Measurements from ENCODE around the gene CYP19A1.
"Not testable (repeated sequence)": the region's sequence is repeated elsewhere in the genome, so short reads cannot be mapped to it uniquely, and the experiment has no call there.

CYP19A1 gene

GRCh38 chr15:51288143-51289065, 50.0 kb downstream of the CYP19A1 start:
- no peak for DNase-seq

DNA sequence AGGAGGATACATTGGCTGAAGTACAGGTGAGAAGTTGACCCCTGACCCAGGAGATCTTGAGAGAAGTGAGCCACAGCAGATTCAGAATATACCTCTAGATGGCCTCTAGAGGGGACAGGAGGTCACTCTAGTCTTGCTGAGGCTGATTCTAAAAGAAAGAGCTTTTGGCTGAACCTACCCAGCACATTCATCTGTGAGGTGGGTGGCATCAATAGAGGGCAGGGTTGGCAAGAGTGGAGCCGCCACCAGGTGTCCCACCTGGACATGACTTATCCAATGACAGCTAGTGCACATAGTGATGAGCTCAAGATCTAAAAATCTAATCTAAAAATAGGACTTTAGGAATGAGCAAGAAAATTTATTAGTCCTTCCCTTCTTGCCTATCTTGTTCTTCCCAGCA, 51.6 kb downstream of the CYP19A1 start:
- DNase-seq: no peak

DNA sequence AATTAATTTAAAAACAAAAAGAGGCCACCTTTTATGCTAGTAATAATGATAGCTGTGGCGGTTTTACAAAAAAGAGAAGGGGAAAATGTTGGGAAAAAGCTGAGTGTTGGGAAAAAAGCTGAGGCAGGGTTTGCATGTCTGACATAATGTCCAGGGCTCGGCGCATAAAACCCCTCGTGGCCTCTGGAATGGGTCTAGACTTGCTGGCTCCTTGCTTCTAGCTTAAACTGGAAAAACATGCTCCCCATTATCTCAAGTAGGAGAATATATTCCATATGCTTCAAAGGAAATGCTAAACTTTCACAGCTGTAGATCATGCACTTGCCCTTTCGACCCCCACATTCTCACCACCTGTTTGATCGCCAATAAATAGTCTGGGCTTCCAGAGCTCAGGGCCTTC, 53.0 kb downstream of the CYP19A1 start:
- DNase-seq: no peak

GRCh38 chr15:51284871-51285270, 53.5 kb downstream of the CYP19A1 start:
- no peak for DNase-seq

- DNase-seq: no peak
These were observed 55.4 kb downstream of the CYP19A1 start for GRCh38 chr15:51283026-51283425.

DNA sequence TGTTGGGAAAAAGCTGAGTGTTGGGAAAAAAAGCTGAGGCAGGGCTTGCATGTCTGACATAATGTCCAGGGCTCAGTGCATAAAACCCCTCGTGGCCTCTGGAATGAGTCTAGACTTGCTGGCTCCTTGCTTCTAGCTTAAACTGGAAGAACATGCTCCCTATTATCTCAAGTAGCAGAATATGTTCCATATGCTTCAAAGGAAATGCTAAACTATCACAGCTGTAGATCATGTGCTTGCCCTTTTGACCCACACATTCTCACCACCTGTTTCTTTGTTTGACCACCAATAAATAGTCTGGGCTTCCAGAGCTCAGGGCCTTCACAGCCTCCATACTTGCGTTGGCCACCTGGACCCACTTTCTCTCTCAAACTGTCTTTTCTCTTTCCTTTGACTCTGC, 56.2 kb downstream of the CYP19A1 start:
- DNase-seq: not testable (repeated sequence)

DNA sequence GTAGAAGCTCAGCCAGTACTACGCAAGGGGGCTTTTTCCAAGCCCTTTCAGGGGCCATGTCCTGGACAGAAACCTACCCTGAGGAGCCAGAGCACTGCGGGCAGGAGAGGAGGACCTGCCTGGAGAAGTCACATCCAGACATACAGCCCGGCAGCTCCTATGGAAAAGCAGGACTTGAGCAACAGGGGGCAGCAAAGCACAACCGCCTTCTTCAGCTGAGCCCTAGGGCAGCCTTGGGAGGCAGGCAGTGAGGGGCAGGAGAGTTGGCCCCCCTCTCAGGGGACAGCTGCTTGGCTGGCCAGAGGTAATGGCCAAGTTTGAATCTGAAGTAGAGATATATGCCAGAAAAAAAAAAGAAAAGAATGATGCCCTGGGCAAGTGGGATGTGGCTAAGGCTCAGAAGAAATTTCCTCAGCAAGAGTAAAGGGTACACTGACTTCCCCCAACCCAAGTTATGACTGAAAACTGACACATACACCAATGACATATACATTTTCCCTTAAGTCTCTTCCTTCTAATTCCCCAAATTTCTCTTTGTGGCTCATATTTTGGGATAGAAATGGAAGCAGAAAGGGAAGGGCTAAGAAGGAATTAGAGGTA, 56.9 kb downstream of the CYP19A1 start:
- no peak for DNase-seq

- no peak for DNase-seq
These were observed 57.6 kb downstream of the CYP19A1 start for GRCh38 chr15:51280838-51281237.

GRCh38 chr15:51279391-51279790, 59.0 kb downstream of the CYP19A1 start:
- no peak for DNase-seq

- DNase-seq: no peak
These were observed 61.3 kb downstream of the CYP19A1 start for GRCh38 chr15:51277101-51277500.

DNA sequence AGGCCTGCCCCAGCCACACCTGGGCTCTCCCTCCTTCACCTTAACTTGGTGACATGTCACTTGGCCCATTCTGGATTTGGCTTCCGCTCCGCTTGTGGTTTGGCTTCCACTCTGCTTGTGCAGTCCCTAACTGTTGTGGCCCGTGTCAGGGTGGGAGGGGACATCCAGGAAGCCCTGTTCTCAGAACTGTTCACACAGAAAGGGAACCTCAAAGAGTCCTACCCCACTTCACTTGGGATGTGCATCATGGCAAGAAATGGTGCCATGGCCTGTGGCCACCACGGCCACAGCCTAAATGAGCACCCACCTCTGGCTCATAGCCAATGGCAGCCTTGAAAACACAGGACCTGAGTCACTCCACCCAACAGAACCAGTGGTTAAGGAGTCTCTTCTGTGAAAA, 63.4 kb downstream of the CYP19A1 start:
- no peak for DNase-seq

DNA sequence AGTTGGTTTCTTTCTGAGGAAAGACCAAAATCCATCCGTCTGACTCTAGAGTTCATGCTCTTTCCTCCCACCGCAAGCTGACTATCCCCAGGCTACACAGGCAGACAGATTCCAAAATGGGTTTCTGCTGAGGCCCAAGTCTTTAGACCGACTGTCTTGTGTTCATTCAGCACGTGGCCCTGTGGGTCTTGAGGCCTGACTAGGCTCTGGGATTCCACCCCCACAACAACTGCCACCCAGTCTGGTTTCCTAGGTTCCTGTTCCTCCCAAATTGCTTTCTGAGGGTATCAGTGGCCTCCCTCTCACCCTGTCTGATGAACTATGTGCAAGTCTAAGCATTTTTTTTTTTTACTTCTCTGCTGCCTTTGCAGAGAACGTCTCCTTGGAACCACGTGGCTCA, 67.7 kb downstream of the CYP19A1 start:
- DNase-seq: no peak

GRCh38 chr15:51269496-51269895, 68.9 kb downstream of the CYP19A1 start:
- no peak for DNase-seq

GRCh38 chr15:51267703-51268083, 70.7 kb downstream of the CYP19A1 start:
- no peak for DNase-seq

- DNase-seq: no peak
These were observed 71.2 kb downstream of the CYP19A1 start for GRCh38 chr15:51267051-51267702.

GRCh38 chr15:51266656-51267050, 71.7 kb downstream of the CYP19A1 start:
- DNase-seq: no peak

- no peak for DNase-seq
These were observed 73.3 kb downstream of the CYP19A1 start for GRCh38 chr15:51265037-51265555.

DNA sequence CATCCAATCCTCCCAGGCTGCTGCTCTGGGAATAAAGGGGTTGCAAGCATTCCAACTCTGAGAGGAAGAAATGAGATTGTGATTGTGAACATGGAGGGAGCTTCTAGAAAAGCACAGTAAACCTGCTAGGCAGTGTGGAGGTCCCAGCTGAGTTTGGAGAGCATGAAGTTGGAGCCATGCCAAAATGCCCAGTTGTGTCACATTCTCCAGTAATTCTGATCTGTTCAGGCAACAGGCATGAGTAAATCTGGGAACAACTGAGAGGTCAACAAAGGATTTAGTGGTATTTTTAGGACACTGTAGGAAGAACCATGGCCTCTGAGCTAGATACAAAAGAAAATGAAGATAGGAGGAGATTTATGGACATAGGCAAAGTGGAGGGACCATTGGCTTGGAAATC, 74.7 kb downstream of the CYP19A1 start:
- DNase-seq: no peak

- no peak for DNase-seq
These were observed 75.3 kb downstream of the CYP19A1 start for GRCh38 chr15:51263116-51263515.

- no peak for DNase-seq
These were observed 75.9 kb downstream of the CYP19A1 start for GRCh38 chr15:51262463-51262862.

DNA sequence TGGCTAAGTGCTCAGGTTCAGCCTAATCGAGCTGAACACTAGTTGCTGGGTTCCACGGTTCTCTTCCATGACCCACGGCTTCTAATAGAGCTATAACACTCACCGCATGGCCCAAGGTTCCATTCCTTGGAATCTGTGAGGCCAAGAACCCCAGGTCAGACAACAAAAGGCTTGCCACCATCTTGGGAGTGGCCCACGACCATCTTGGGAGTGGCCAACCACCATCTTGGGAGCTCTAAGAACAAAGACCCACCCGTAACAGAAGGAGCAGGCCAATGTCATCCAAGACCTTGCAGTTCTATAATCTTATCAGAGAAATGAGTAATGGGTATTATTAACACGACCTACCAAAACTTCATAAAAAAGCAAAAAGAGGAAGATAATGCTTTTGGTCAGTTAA, 77.3 kb downstream of the CYP19A1 start:
- not testable (repeated sequence) for DNase-seq

- no peak for DNase-seq
These were observed 78.2 kb downstream of the CYP19A1 start for GRCh38 chr15:51260202-51260601.

DNA sequence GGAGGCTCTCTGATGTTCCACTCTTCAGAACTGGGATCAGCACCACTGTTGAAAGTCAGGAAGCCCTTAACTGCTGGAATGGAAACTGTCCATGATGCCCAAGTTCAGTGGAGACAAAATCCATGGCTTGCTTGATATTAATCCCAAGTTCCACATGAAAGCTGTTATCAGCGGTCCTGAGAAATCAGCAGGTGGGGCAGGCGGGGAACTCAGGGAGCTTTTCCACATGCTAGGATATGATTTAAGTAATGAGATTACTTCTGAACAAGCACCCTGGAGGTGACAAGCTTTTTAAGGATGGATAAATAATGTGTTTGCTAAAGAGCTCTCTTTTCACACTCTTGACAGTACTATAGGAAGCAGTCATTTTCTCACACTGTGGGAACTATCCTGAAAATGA, 82.9 kb downstream of the CYP19A1 start:
- DNase-seq: no peak

- no peak for DNase-seq
These were observed 85.0 kb downstream of the CYP19A1 start for GRCh38 chr15:51253366-51253765.

All from activated effector memory CD4-positive, alpha-beta T cell treated with anti-CD3 and anti-CD28 coated beads, Interleukin-2, amount 50 U/mL, for 16 hours (primary cell).